AG09319 (cell line): ENCODE data around the gene MAP2.

Experiments used
- DNase-seq: peaks from one replicate; pipeline ENCODE4 v3.0.0-alpha.2; 2010; ENCODE audit warnings: low read depth; ENCODE audit errors: extremely low read depth
- CTCF ChIP-seq: IDR thresholded peaks from 2 replicates; pipeline ENCODE4 v1.5.1; 2011; ENCODE audit warnings: low read depth, mild to moderate bottlenecking, inconsistent platforms, low read length, moderate library complexity

The MAP2 gene

GRCh38 chr2:209424199-209424701 lies 403 bp downstream of the MAP2 start:
- TF ChIP-seq CTCF = no peak

GRCh38 chr2:209424781-209425470 lies 1.1 kb downstream of the MAP2 start:
- DNase-seq = no peak
- no peak for TF ChIP-seq CTCF

More at GRCh38 chr2:209424199-209424701, 403 bp downstream of the MAP2 start:
- no peak for DNase-seq

- peak; percentile 52 for TF ChIP-seq CTCF
- no peak for DNase-seq
These were observed 1.7 kb downstream of the MAP2 start for GRCh38 chr2:209425471-209426071.

- TF ChIP-seq CTCF = no peak
- no peak for DNase-seq
These were observed 2.6 kb downstream of the MAP2 start for GRCh38 chr2:209426432-209426831.

GRCh38 chr2:209431701-209432100 lies 7.9 kb downstream of the MAP2 start:
- no peak for TF ChIP-seq CTCF
- peak; percentile 11 for DNase-seq

GRCh38 chr2:209441541-209441940 lies 17.7 kb downstream of the MAP2 start:
- no peak for DNase-seq
- TF ChIP-seq CTCF = no peak

GRCh38 chr2:209442939-209443338 lies 19.1 kb downstream of the MAP2 start:
- no peak for TF ChIP-seq CTCF
- no peak for DNase-seq
